Activated CD4-positive, alpha-beta T cell treated with anti-CD3 and anti-CD28 coated beads, Interleukin-2, amount 50 U/mL, for 24 hours (primary cell): Measurements from ENCODE around the gene SLC1A4.
"Not testable (repeated sequence)": the region's sequence is repeated elsewhere in the genome, so short reads cannot be mapped to it uniquely, and the experiment has no call there.

Source experiments
- DNase-seq, 2 donors: peaks; one replicate each; pipeline ENCODE4 v3.0.0-alpha.2; 2020; ENCODE audit warnings: low read depth in 1 of 2, low spot score in 1 of 2

Gene SLC1A4

GRCh38 chr2:64992218-64992617 lies 3.0 kb downstream of the SLC1A4 start:
- DNase-seq = no peak

- DNase-seq = no peak
Measured at GRCh38 chr2:64992990-64993389, 3.8 kb downstream of the SLC1A4 start.

- DNase-seq = no peak
Measured at GRCh38 chr2:64995041-64995440, 5.8 kb downstream of the SLC1A4 start.

- no peak for DNase-seq
Measured at GRCh38 chr2:64996871-64997307, 7.7 kb downstream of the SLC1A4 start.

- DNase-seq = no peak
Measured at GRCh38 chr2:64998658-64999061, 9.5 kb downstream of the SLC1A4 start.

GRCh38 chr2:64999754-65000153 lies 10.6 kb downstream of the SLC1A4 start:
- DNase-seq = no peak

GRCh38 chr2:65000644-65001043 lies 11.4 kb downstream of the SLC1A4 start:
- DNase-seq = no peak

GRCh38 chr2:65003037-65003436 lies 13.8 kb downstream of the SLC1A4 start:
- no peak for DNase-seq

GRCh38 chr2:65004232-65004631 lies 15.0 kb downstream of the SLC1A4 start:
- DNase-seq = not testable (repeated sequence)

- no peak for DNase-seq
Measured at GRCh38 chr2:65013776-65014175, 24.6 kb downstream of the SLC1A4 start.

- DNase-seq = no peak
Measured at GRCh38 chr2:65015731-65016130, 26.5 kb downstream of the SLC1A4 start.

- DNase-seq = no peak
Measured at GRCh38 chr2:65016789-65017188, 27.6 kb downstream of the SLC1A4 start.

- DNase-seq = no peak
Measured at GRCh38 chr2:65017335-65017734, 28.1 kb downstream of the SLC1A4 start.

GRCh38 chr2:65018141-65018582 lies 29.0 kb downstream of the SLC1A4 start:
- DNase-seq = no peak

GRCh38 chr2:65019010-65019409 lies 29.8 kb downstream of the SLC1A4 start:
- no peak for DNase-seq

- no peak for DNase-seq
Measured at GRCh38 chr2:65019675-65020195, 30.5 kb downstream of the SLC1A4 start.

- not testable (repeated sequence) for DNase-seq
Measured at GRCh38 chr2:65020251-65020650, 31.1 kb downstream of the SLC1A4 start.

- DNase-seq = no peak
Measured at GRCh38 chr2:65020943-65021528, 31.8 kb downstream of the SLC1A4 start.

- DNase-seq = no peak
Measured at GRCh38 chr2:65021709-65022108, 32.5 kb downstream of the SLC1A4 start.

GRCh38 chr2:65022189-65022588 lies 33.0 kb downstream of the SLC1A4 start:
- DNase-seq = no peak

- no peak for DNase-seq
Measured at GRCh38 chr2:65023742-65024141, 34.5 kb downstream of the SLC1A4 start.

- no peak for DNase-seq
Measured at GRCh38 chr2:65024149-65024829, 35.1 kb downstream of the SLC1A4 start.
